ENCODE data around the gene TCOF1. TPM values are rescaled to one million over a fixed set of nuclear protein-coding genes. Genes with fewer than 3 reads are reported as not detected.
A peak's percentile ranks its signal among the peaks of the same experiment; 100 is the strongest.

TCOF1 gene
- total RNA-seq, 4 donors from 2014 or later: 32.1 to 64.8 (median 38.7) TPM

GRCh38 chr5:150316320-150316719, 41.2 kb upstream of the TCOF1 start:
- TF ChIP-seq EP300 (IDR thresholded peaks at IDR 0.05): no peak
- TF ChIP-seq CTCF (IDR thresholded peaks at IDR 0.05): no peak
- TF ChIP-seq POLR2A (IDR thresholded peaks at IDR 0.05): no peak
- 74 to 85% methylated on average over 3 of the region's 3 CpGs for WGBS, 2 donors
- H3K4me3 ChIP-seq: no peak overlapping the region
- no peak for DNase-seq (ENCODE audit: low spot score in 2 of 2)
- H3K27me3 ChIP-seq: no peaks in the 10 kb centered on the region
- peaks cover 0 to 31% (median 2%) of the 10 kb centered on the region in 4 donors for H3K4me1 ChIP-seq
- no peaks in the 10 kb centered on the region for H3K36me3 ChIP-seq
- no peak overlapping the region for H3K27ac ChIP-seq
- no peaks in the 10 kb centered on the region for H3K9me3 ChIP-seq

GRCh38 chr5:150317048-150318003, 40.2 kb upstream of the TCOF1 start:
- H3K4me3 ChIP-seq: no peak overlapping the region
- peak overlapping the region in 2 of 4 donors; percentile 17 to 53 for H3K27ac ChIP-seq
- no peaks in the 10 kb centered on the region for H3K36me3 ChIP-seq
- 60 to 67% methylated on average over 11 of the region's 11 CpGs for WGBS, 2 donors
- no peaks in the 10 kb centered on the region for H3K9me3 ChIP-seq
- peaks cover 0 to 31% (median 2%) of the 10 kb centered on the region in 4 donors for H3K4me1 ChIP-seq
- H3K27me3 ChIP-seq: no peaks in the 10 kb centered on the region
- DNase-seq (ENCODE audit: low spot score in 2 of 2): peak in 1 of 2 donors; percentile 17
- TF ChIP-seq EP300 (IDR thresholded peaks at IDR 0.05) (no peak), CTCF (IDR thresholded peaks at IDR 0.05) (no peak), POLR2A (IDR thresholded peaks at IDR 0.05) (no peak)

GRCh38 chr5:150318613-150319483, 38.6 kb upstream of the TCOF1 start:
- Histone ChIP-seq H3K4me3 (no peak overlapping the region), H3K27ac (peak overlapping the region in 1 of 4 donors; percentile 68), H3K4me1 (peaks cover 0 to 31% (median 2%) of the 10 kb centered on the region in 4 donors), H3K27me3 (no peaks in the 10 kb centered on the region), H3K9me3 (no peaks in the 10 kb centered on the region), H3K36me3 (no peaks in the 10 kb centered on the region)
- no peak for DNase-seq (ENCODE audit: low spot score in 2 of 2)
- 70 to 76% methylated on average over 9 of the region's 9 CpGs for WGBS, 2 donors
- no peak for TF ChIP-seq EP300 (IDR thresholded peaks at IDR 0.05)
- TF ChIP-seq POLR2A (IDR thresholded peaks at IDR 0.05): no peak
- TF ChIP-seq CTCF (IDR thresholded peaks at IDR 0.05): no peak

GRCh38 chr5:150319484-150319790, 38.1 kb upstream of the TCOF1 start:
- peak overlapping the region in 3 of 4 donors; percentile 24 to 68 (median 48) for H3K27ac ChIP-seq
- H3K9me3 ChIP-seq: no peaks in the 10 kb centered on the region
- DNase-seq (ENCODE audit: low spot score in 2 of 2): no peak
- no peak overlapping the region for H3K4me3 ChIP-seq
- H3K36me3 ChIP-seq: no peaks in the 10 kb centered on the region
- no peaks in the 10 kb centered on the region for H3K27me3 ChIP-seq
- no peak for TF ChIP-seq POLR2A (IDR thresholded peaks at IDR 0.05)
- TF ChIP-seq EP300 (IDR thresholded peaks at IDR 0.05): no peak
- TF ChIP-seq CTCF (IDR thresholded peaks at IDR 0.05): no peak
- 86 to 87% methylated on average over 6 of the region's 6 CpGs for WGBS, 2 donors
- peaks cover 0 to 31% (median 2%) of the 10 kb centered on the region in 4 donors for H3K4me1 ChIP-seq

All from tibial nerve (tissue), 4 donors.